NCI-H82 (cell line): Measurements from ENCODE around the gene FOCAD.

Source experiments
- DNase-seq: peaks from one replicate; lab custom pipeline; 2025; lab: John Stamatoyannopoulos, UW

Gene FOCAD

GRCh38 chr9:21023861-21024260 is 339.8 kb downstream of the FOCAD start:
- DNase-seq: no peak

GRCh38 chr9:21027295-21027694 is 343.2 kb downstream of the FOCAD start:
- DNase-seq: no peak

GRCh38 chr9:21028466-21028865 is 344.4 kb downstream of the FOCAD start:
- DNase-seq: no peak

GRCh38 chr9:21029661-21030060 is 345.6 kb downstream of the FOCAD start:
- no peak for DNase-seq

- DNase-seq: no peak
Measured at GRCh38 chr9:21030389-21031035, 346.5 kb downstream of the FOCAD start.

GRCh38 chr9:21031091-21031807 is 347.2 kb downstream of the FOCAD start, which contains the start of gene HACD4:
Gene HACD4 (minus strand): TSS chr9:21031640. CDS start chr9:21031590, 50 bp downstream.
- no peak for DNase-seq

- DNase-seq: no peak
Measured at GRCh38 chr9:21031808-21032183, 347.7 kb downstream of the FOCAD start.

GRCh38 chr9:21037278-21037677 is 353.2 kb downstream of the FOCAD start:
- DNase-seq: no peak

- no peak for DNase-seq
Measured at GRCh38 chr9:21039302-21039701, 355.2 kb downstream of the FOCAD start.

- DNase-seq: no peak
Measured at GRCh38 chr9:21042466-21042865, 358.4 kb downstream of the FOCAD start.

- no peak for DNase-seq
Measured at GRCh38 chr9:21043841-21044240, 359.8 kb downstream of the FOCAD start.
